PC-3 (cell line): ENCODE measurements around the gene RNF11.

Source experiments
- EZH2 ChIP-seq: fragments of 300-600 bp; sonication (generic); IDR thresholded peaks from one replicate; pipeline ENCODE4 v1.6.1; 2017; ENCODE audit warnings: antibody characterized with exemption, mild to moderate bottlenecking, low read length; ENCODE audit not compliant: unreplicated experiment
- EZH2phosphoT487 ChIP-seq: fragments of 300-600 bp; sonication (generic); IDR thresholded peaks from 2 replicates; pipeline ENCODE4 v1.6.1; 2018; ENCODE audit warnings: mild to moderate bottlenecking, antibody characterized with exemption, low read length, borderline replicate concordance
- TF ChIP-seq, protein P1 (sequence below): fragments of 300-600 bp; sonication (generic); conservative IDR thresholded peaks from 2 replicates; pipeline ENCODE4 v1.5.1; 2017; ENCODE audit warnings: antibody characterized with exemption, low read depth, mild to moderate bottlenecking, low read length

DNA sequence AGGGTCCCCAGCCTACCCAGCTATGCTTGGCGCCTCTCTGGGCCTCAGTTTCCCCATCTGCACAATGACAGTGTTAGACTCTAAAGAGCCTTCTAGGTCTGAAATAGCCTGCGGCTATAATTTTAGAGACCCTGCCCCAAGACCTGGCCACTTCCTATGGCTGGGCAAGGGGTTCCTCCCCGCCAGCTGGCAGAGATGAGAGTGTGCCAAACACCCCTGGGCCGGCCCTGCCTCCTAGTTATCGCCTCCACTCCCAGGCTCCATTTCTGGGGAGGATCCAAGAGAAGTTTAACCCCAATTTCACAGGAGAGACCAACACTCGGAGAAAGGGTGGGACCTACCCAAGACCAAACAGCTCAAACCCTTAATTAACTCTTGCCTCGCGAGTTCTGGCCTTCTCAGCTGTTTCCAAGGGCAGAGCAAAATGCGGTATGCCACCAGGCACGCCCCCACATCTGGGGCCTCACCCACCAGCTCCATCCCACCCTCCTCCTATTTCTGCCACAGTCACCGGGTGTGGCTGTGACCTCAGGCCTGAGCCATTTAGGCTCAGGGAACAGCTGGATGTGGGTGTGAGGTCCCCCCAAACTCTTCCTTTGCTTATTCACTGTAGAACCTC lies 58.6 kb downstream of the RNF11 start:
- TF ChIP-seq, protein P1, sequence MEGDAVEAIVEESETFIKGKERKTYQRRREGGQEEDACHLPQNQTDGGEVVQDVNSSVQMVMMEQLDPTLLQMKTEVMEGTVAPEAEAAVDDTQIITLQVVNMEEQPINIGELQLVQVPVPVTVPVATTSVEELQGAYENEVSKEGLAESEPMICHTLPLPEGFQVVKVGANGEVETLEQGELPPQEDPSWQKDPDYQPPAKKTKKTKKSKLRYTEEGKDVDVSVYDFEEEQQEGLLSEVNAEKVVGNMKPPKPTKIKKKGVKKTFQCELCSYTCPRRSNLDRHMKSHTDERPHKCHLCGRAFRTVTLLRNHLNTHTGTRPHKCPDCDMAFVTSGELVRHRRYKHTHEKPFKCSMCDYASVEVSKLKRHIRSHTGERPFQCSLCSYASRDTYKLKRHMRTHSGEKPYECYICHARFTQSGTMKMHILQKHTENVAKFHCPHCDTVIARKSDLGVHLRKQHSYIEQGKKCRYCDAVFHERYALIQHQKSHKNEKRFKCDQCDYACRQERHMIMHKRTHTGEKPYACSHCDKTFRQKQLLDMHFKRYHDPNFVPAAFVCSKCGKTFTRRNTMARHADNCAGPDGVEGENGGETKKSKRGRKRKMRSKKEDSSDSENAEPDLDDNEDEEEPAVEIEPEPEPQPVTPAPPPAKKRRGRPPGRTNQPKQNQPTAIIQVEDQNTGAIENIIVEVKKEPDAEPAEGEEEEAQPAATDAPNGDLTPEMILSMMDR, result no peak
- no peak for TF ChIP-seq EZH2
- TF ChIP-seq EZH2phosphoT487, result no peak
